ENCODE data around the gene RAB14. TPM values are rescaled to one million over a fixed set of nuclear protein-coding genes. Genes with fewer than 3 reads are reported as not detected.

Gene RAB14
- total and polyA plus RNA-seq, 10 of the 15 experiments (the other 5 are each of a cell fraction or from before 2014, with no cell fraction given), result 16.7 to 59.9 (median 25.4) TPM

- TF ChIP-seq ETV6 (conservative IDR thresholded peaks at IDR 0.05 in 1 of 2, IDR thresholded peaks at IDR 0.05 in 1 of 2; ENCODE audit: borderline replicate concordance in 1 of 2, low read depth in 1 of 2) (peak in 1 of 2 experiments; percentile 70; a peak in 1 of 4 replicates), POU2F2 (IDR thresholded peaks at IDR 0.05; ENCODE audit: borderline replicate concordance, low read depth, low read length) (0 out of 3 replicates have a peak, but pooled peaks have one; percentile 19), ATF2 (IDR thresholded peaks at IDR 0.05; ENCODE audit: low read length) (peak; percentile 15; the same call in 1 of the 2 replicates), SP1 (IDR thresholded peaks at IDR 0.05; ENCODE audit: low read depth, low read length) (no peak), CBFB (IDR thresholded peaks at IDR 0.05; ENCODE audit: low read depth) (0 out of 2 replicates have a peak, but pooled peaks have one; percentile 23), HCFC1 (IDR thresholded peaks at IDR 0.05; ENCODE audit: low read length) (no peak), EP300 (IDR thresholded peaks at IDR 0.05; ENCODE audit: borderline replicate concordance in 1 of 2, control insufficient read depth in 1 of 2, low read depth in 2 of 2, low read length in 2 of 2) (peak in 1 of 2 experiments; percentile 22; a peak in 1 of 4 replicates), ZNF384 (IDR thresholded peaks at IDR 0.05; ENCODE audit: borderline replicate concordance, low read depth, low read length) (peak; percentile 91), ATF7 (IDR thresholded peaks at IDR 0.05; ENCODE audit: low read depth) (peak; percentile 34; the same call in 1 of the 2 replicates), KAT2A (conservative IDR thresholded peaks at IDR 0.05; ENCODE audit: control insufficient read depth, low read depth, low read length) (no peak), HDAC6 (IDR thresholded peaks at IDR 0.05; ENCODE audit: unreplicated experiment) (no peak), CHD4 (IDR thresholded peaks at IDR 0.05) (no peak), SREBF2 (IDR thresholded peaks at IDR 0.05; ENCODE audit: low read length) (no peak), SIX5 (IDR thresholded peaks at IDR 0.05; ENCODE audit: low read depth, low read length, severe bottlenecking) (no peak), MEF2A (IDR thresholded peaks at IDR 0.05; ENCODE audit: insufficient read depth, low read depth, low read length) (0 out of 2 replicates have a peak, but pooled peaks have one; percentile 16), NBN (IDR thresholded peaks at IDR 0.05) (peak; percentile 76)
- TF ChIP-seq, protein P1, sequence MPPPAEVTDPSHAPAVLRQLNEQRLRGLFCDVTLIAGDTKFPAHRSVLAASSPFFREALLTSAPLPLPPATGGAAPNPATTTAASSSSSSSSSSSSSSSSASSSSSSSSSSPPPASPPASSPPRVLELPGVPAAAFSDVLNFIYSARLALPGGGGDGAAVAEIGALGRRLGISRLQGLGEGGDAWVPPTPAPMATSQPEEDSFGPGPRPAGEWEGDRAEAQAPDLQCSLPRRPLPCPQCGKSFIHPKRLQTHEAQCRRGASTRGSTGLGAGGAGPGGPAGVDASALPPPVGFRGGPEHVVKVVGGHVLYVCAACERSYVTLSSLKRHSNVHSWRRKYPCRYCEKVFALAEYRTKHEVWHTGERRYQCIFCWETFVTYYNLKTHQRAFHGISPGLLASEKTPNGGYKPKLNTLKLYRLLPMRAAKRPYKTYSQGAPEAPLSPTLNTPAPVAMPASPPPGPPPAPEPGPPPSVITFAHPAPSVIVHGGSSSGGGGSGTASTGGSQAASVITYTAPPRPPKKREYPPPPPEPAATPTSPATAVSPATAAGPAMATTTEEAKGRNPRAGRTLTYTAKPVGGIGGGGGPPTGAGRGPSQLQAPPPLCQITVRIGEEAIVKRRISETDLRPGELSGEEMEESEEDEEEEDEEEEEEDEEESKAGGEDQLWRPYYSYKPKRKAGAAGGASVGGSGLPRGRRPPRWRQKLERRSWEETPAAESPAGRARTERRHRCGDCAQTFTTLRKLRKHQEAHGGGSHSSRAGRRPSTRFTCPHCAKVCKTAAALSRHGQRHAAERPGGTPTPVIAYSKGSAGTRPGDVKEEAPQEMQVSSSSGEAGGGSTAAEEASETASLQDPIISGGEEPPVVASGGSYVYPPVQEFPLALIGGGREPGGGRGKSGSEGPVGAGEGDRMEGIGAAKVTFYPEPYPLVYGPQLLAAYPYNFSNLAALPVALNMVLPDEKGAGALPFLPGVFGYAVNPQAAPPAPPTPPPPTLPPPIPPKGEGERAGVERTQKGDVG (CRISPR knock-in tag; IDR thresholded peaks at IDR 0.05), result no peak
- TF ChIP-seq, protein P2, sequence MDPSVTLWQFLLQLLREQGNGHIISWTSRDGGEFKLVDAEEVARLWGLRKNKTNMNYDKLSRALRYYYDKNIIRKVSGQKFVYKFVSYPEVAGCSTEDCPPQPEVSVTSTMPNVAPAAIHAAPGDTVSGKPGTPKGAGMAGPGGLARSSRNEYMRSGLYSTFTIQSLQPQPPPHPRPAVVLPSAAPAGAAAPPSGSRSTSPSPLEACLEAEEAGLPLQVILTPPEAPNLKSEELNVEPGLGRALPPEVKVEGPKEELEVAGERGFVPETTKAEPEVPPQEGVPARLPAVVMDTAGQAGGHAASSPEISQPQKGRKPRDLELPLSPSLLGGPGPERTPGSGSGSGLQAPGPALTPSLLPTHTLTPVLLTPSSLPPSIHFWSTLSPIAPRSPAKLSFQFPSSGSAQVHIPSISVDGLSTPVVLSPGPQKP (IDR thresholded peaks at IDR 0.05; ENCODE audit: low read depth, low read length), result no peak
- TF ChIP-seq, protein P3, sequence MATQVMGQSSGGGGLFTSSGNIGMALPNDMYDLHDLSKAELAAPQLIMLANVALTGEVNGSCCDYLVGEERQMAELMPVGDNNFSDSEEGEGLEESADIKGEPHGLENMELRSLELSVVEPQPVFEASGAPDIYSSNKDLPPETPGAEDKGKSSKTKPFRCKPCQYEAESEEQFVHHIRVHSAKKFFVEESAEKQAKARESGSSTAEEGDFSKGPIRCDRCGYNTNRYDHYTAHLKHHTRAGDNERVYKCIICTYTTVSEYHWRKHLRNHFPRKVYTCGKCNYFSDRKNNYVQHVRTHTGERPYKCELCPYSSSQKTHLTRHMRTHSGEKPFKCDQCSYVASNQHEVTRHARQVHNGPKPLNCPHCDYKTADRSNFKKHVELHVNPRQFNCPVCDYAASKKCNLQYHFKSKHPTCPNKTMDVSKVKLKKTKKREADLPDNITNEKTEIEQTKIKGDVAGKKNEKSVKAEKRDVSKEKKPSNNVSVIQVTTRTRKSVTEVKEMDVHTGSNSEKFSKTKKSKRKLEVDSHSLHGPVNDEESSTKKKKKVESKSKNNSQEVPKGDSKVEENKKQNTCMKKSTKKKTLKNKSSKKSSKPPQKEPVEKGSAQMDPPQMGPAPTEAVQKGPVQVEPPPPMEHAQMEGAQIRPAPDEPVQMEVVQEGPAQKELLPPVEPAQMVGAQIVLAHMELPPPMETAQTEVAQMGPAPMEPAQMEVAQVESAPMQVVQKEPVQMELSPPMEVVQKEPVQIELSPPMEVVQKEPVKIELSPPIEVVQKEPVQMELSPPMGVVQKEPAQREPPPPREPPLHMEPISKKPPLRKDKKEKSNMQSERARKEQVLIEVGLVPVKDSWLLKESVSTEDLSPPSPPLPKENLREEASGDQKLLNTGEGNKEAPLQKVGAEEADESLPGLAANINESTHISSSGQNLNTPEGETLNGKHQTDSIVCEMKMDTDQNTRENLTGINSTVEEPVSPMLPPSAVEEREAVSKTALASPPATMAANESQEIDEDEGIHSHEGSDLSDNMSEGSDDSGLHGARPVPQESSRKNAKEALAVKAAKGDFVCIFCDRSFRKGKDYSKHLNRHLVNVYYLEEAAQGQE (IDR thresholded peaks at IDR 0.05; ENCODE audit: low read depth, low read length), result no peak
Measured at GRCh38 chr9:121207371-121207940, 5.8 kb upstream of the RAB14 start (continued).
